Amniotic stem cell (primary cell): ENCODE data around the gene EPHA2.
A peak's percentile ranks its signal among the peaks of the same experiment; 100 is the strongest.

Experiments
- DNase-seq: peaks from one replicate; lab custom pipeline; 2025; lab: John Stamatoyannopoulos, UW

The EPHA2 gene

DNA sequence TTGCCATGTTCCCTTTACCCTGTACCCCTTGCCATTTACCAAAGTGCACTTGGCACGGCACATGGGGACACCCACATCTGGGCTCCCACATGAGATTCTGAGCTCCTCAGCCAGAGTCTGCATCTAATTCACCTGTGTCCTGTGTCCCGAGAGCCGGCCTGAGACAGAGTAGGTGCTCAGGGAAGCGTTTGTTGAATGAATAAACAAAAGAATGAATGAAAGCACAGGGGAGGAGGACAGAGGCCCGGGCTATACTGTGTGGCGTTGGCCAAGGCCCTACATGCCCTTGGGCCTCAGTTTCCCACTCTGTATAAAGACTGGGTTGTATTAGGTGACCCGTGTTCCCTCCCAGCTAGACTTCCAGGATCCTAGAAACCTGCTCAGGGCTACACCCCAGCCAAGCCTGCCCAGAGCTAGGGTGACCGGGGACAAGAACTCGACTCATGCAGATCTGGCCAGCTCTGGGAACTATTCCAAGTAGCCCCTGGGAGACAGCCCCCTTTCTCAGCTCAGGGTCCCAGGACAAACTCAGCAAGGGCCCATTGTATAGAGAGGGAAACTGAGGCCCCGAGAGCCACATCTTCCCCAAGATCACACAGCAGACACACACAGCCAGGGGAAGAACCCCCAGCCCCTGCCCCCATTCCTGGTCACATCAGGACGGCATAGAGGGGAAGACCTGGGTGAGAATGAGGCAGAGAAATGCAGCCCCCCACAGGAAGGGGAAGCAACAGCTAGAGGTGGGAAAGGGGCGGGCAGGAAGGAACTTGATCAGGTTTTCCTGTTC, 6.0 kb downstream of the EPHA2 start:
- no peak for DNase-seq

DNA sequence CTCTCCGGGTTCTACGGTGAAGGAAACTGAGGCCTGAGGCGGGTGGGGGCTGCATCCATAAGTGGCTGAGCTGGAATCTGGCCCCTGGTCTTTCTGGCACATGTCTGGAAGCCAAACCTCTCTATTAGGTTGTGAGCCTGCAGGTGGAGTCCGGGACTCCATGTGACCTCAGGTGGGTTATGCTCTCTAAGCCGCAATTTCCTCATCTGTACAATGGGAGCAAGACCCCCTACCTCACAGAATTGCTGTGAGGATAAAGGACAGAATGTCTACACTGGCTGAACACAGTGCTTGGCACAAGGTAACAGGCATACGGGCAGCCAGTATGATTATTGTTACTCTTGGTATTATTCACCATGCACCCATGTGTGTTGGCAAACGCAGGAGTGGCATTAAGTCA, 6.7 kb downstream of the EPHA2 start:
- DNase-seq = no peak

DNA sequence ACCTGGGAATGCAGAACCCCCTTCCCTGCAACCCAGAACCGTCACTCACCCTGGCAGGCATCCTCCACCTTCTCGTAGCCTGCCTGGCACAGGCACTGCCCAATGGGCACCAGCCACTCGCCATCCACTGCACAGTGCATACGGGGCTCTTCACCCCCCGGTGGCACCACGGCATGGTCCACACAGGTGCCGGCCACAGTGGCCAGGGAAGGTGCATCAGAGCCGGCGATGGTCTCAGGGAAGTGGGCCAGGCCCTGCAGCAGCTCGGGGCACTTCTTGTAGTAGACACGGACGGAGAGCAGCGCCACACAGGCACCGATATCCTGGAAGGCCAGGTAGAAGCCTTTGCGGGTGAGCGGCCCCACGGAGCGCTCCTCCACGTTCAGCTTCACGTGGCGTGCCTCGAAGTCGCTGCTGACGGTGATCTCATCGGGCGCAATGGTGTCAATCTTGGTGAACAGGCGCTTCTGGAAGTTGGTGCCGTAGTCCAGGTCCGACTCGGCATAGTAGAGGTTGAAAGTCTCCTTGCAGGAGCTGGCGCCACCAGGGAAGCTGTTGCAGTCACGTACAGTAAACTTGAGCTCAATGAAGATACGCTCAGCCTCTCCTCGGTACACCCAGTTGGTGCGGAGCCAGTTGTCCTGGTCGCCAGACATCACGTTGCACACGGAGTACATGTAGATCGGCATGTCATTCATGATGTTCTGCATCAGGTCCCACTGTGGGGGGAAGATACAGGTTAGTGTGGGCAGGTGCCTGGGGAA, 7.4 kb downstream of the EPHA2 start:
- no peak for DNase-seq

DNA sequence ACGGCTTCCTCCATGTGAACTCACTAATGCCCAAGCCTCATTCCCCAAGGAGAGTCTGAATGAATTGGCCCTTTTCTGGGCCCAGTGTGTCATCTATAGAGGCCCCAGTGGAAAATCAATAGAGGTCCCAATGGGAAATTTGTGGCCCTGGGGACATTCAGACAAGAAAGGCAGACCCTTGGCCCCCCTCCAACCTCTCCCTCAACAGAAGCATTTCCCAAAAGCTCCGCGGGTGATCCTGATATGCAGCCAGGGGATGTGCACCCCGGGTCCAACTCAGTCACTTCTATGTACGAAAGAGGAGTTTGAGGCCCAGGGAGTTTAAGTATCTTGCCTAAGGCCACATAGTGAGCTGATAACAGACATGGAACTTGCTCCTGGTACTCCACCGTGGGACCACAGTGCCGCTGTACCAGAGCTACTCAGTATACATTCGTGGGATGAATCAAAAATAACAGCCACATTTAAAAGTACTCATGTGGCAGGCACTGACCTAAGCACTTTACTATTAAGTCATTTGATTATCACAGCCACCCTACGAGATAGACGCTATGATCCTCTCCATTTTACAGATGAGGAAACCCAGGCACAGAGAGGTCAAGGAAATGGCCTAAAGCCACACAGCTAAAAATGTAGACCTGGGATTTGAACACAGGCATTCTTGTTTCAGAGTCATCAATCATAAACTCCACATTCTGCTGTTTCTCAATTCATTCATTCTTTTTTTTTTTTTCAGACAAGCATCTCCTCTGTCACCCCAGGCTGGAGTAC, 8.5 kb downstream of the EPHA2 start:
- DNase-seq = no peak

DNA sequence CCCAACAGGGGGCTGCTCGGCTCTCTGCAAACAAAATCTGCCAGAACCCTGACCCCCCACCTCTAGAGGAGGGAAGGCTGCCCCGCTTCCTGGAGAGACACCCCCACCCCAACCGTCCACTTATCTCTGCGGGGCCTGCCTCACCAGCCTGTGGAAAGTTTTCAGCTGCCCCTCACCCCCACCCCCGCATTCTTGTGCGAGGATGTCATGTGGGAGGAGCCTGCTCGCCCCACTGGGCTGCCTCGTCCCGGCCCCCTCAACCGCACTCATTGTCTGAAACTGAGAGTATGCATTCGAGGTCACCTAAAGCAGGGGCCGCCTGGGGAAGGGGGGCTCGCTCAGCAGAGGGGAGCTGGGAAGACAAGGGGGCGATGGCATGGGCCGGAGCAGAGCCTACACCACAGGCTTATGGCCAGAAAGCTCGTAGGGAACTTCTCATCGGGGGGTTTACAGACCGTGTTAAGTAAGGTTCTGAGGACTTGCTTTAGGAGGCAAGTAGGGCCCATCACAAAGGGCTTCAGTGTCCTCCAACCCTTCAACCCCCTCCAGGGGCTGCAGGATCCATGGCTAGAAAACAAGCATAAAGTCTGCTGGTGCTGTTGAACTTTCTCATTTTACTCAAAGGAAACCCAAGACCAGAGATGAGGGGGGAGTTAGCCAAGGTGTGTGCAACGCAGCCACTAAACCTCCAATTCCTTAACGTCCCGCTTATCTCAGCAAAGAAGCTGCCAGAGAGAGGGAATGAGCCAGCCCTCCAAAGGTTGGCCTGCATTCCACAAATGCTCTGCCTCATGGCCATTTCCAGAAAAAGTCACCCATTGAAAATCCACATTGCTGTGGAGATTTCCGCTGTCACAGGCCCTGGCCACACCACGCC, 9.4 kb downstream of the EPHA2 start:
- peak; percentile 69 for DNase-seq

DNA sequence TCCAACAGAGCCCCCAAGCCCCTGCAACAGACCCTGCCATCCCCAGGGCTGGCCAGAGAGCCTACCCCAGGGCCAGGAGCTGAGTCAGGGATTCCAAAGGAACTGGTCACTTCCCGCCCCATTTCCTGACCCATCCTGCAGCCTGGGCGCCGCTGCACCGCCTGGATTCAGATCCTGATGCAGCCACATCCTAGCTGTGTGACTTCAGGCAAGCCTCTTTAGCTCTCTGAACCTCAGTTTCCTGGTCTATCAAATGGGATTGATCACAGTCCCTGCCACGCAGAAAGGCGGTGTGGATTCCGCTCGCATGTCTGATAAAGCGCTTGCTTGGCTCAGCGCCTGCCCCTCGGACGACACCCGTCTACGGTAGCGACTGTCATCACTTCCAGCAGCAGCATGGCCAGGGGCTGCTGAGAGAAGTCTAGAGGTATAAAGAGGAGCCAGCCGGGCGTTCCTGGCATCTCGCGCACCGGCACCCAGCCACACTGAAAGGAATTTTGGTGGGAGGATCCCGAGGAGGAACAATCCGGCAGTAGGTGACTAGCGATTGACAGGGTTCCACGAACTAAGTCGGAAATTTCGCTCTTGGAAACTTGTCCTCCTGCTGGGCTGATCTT, 10.1 kb downstream of the EPHA2 start:
- peak; percentile 82 for DNase-seq

DNA sequence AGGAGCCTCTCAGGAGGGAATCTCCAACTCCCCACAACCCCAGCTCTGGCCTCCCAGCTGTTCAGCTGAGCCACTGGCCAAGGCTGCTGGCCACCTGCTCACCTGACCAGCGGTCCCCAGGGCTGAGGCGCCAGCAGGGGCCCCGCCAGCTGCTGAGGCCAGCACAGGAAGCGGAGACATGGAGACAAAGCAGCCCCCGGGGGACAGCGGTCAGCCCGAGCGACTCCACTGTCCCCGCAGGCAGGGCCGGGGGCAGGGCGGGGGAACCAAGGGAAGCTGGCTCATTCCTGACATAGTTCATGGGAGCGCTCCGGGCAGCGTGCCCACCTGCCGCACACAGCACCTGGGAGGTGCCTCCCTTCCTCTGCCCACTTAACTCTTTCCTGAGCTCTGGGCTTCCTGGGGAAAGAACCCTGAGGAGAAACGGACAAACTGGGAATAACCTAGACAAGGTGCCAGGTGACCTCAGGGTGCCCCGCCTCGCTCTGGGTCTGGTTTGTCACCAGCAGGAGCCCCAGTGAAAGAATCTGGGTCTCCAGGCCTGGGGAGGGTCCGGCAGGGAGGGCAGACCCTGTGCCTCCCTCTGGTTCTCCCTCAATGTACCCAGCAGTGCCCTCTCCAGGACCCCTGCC, 10.7 kb downstream of the EPHA2 start:
- no peak for DNase-seq

DNA sequence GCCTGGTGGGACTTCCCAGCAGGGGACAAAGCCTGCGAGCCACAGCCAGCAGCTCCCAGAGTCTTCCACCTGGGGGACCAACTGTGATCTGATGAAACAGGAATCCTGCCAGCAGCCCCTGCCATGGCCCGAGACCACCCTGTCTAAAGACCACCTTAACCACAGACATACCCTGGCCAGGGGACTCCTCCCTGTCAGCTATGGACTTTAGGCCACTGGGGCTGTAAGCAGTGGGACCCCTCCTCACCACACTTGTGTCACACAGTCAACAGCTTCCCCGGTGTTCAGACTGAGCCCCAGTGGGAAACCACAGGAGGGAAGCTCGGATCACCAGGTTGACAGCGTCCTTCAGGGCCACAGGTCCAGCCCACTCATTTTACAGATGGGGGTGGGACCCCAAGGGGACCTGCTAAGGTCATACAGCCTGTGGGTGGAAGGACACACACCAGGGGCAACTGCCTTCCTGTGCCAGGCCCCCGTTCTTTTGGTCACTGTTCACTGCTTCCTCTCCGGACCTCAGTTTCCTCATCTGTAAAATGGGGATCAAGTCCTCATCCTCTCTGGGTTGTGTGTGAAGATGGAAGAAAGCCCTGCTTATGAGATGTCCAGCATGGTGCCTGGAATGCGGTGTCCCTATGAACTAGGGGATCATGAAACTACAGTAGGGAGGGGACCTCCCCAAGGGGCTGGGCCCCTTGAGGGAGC, 11.4 kb downstream of the EPHA2 start:
- DNase-seq = no peak

DNA sequence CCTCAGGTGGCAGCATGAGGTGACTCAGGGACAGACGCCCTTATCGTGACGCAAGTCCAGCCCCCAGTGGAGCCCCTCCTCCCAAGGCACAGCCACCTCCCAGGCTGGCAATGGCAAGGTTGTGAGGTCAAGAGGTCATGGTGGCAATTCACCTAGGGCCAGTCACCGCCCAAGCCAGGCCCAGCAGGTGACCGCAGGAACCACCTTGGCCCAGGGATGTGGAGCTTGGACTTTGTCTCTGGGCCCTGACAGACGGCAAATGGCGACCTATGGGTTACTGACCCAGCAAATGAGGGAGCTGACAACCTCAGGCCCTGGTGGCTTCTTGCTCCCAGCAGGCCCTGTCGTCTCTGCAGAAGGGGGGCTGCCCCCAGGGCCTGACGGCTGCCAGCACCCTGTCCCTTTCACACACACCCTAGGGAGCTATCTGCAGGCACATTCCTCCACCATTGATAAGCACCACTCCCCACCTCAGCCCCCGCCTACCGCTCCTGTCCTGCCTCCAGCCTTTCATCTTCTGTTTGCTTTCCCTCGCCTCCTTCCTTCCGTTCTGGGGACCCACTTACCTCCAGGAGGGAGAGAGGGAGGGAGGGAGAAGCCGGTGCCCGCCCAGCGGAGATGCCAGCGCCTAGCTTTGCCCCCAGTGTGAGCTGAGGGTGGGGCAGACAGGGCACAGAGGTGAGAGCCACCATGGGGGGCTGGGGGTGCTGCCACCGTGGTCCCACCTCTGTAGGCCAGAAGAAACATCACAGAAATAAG, 12.1 kb downstream of the EPHA2 start:
- no peak for DNase-seq

DNA sequence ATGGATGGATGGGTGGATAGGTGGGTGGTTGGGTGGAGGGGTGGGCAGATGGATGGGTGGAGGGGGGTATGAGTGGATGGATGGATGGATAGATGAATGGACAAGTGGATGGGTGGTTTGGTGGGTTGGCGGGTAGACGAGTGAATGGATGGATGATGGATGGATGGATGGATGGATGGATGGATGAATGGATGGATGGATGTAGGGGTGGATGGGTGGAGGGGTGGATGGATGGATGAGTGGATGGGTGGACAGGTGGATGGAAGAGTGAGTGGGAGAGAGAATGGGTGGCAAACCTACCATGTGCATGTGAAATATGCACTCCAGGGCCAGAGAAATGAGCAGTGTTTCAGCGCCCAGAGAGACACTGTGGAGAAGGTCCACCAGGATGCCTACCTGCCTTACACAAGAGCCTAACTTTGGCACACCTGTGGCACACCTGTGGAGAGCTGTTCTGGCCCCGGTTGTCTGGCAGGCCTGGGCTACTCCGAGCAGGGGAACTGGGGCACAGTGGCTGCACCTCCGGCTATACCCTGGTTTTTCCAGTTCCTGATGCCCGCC, 12.8 kb downstream of the EPHA2 start:
- DNase-seq = no peak

DNA sequence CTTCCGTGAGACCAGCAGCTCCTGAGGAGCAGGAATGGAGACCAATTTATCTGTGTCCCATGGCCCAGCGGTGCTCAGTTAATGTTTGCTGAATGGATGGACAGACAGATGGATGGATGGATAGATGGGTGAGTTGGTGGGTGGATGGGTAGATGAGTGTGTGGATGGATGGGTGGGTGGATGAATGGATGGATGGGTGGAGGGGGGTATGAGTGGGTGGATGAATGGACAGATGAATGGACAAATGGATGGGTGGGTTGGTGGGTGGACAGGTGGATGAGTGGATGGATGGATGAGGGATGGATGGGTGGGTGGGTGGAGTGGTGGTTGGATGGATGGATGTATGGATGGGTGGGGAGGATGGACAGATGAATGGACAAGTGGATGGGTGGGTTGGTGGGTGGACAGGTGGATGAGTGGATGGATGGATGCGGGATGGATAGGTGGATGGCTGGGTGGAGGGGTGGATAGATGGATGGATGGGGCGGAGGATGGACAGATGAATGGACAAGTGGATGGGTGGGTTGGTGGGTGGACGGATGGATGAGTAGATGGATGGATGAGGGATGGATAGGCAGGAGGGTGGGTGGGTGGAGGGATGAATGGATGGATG, 13.4 kb downstream of the EPHA2 start:
- DNase-seq = no peak

DNA sequence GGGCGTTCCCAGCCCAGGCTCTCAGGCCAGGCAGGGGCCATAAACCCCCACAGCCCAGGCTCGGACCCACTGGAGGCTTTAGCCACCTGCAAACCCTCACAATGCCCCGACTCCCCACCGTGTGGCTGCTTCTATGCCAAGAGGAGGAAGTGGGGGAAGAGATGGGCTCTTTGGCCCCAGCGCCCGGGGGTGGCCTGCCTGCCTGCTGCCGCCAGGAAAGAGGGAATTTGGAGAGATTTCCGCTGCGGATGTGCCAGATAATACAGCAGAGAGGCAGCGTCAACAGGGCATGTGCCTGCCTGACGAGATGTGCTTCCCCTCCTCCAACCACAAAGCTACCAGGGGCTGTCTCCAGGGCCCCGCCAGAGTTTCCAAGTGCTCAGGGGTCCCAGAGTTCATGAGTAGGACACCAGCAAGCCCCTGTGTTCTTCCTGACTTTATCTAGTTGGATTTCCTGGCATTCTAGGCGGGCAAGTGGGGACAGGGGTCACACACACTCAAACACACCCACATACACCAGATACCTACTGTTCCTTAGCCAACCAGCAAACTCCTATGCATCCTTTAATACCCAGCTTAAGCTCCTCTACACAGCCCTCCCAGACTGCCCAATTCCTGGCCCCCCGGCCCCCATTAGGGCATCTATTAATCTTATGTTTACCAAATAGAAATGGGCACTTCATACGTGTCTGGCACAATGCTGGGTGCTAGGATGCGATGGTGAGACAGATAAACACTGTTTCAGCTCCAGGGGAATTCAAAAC, 14.1 kb downstream of the EPHA2 start:
- no peak for DNase-seq

DNA sequence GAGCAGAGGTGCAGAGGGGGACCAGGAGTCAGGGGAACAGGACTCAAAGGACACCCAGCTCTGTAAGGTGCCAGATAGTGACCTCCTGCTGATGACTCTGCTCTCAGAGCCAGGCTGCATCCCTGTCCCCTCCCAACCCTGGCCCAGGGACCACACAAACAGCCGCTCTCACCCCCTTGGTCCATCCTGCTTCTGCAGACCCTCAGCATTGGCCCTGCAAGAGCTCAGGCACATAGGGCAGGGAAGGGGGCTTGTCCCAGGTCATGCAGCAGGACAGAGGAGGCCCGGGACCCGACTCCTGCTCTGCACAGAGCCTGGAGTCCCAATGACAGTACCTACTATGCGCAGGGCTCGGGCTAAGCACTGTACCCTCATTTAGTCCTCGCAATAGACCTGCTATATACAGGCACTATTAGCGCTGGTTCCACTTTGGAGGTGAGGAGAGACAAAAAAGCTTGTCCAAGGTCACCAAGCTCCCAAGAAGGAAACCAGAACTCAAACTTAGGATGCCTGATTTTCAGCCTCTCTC, 15.7 kb downstream of the EPHA2 start:
- DNase-seq = no peak

DNA sequence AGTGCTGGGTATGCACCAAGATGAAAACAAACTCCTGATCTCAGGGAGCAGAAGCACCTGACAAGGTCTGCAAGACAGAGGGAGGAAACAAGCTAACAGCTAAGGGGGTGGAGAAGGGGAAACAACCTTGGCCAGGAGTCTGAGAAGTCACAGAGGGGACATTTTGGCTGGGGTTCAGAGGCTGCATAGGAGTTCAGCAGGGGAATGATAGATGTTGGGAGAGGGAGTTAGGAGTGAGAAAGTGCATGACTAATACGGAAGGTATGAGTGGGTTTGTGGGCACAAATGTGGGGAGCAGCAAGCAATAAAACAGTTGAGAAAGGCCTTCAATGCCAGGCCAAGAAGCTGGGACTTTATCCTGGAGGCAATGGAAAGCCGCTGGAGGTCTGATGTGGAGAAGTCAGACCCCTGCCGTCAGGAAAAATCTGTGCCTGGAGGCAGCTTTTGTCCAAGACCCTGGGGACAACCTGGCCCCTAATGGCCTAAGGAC, 16.4 kb downstream of the EPHA2 start:
- DNase-seq = peak; percentile 49

DNA sequence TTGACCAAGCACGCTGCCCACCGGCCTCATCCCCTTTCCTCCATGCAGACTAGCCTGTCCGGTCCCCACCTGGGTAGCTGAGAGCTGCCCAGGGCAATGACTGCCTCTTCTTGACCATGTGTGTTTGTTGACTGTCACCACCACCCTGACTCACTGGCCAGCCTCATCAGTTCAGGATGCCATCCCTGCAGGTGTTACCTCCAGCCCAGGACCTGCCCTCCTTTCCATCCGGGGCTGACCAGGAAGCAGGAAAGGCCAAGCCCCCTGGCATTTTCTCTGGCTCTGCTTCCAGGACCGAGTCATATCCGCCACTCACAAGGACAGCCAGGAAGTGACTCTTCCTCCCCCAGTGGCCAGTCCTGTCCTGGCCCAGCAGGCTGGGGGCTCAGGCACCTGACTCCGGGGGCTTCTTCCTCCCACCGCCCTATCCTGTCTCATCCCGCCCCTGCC, 17.1 kb downstream of the EPHA2 start:
- no peak for DNase-seq

DNA sequence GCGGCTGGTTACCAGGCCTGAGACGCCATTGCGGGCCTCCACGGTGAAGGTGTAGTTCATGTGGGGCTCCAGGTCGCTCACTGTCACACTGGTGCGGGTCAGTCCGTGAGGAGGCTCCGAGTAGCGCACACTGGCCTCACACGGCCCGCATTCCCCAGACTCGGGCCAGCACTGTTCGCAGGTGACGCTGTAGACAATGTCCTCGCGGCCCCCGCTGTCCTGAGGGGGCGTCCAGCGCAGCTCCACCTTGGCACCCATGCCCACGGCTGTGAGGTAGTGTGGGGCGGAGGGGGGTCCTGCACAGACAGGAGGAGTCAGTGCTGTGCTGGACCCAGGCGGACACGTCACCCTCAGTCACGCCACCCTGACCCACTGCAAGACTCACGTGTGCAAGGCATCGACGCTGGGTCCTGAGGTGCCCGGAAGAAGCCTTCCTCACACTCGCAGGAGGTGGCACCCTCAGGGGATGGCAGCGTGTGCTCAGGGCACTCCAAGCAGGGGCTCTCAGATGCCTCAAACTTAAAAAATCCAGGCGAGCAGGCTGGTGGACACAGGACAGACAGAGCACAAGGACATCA, 17.9 kb downstream of the EPHA2 start:
- no peak for DNase-seq

DNA sequence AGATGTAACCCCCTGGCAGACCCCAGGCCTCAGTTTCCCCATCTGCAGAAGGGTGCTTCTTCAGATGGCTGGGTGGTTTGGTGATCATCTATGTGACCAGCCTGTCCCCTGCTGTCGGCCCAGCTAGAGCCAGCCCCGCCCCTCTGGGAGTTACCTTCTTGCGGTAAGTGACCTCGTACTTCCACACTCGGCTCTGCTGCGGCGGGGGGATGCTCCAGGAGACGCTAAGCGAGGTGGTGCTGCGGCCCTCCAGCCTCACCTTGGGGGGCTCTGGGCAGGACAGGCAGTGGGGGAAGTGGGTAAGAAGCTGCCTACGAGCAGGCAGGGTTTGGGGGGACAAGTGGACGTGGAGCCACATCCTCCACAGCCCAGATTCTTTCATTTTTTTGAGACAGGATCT, 20.4 kb downstream of the EPHA2 start:
- no peak for DNase-seq
